Parathyroid adenoma (tissue), 2 donors: ENCODE measurements around the gene KLHL28.

Source experiments
- H2AFZ ChIP-seq: fragments of 300-600 bp; sonication (generic); one replicate; pipeline ENCODE4 v1.7.0; 2017; ENCODE audit warnings: antibody characterized with exemption, mild to moderate bottlenecking
- H3K27ac ChIP-seq: fragments of 300-600 bp; sonication (generic); one replicate; pipeline ENCODE4 v1.7.0; 2017
- H3K27me3 ChIP-seq: fragments of 300-600 bp; sonication (generic); one replicate; pipeline ENCODE4 v1.7.0; 2017; ENCODE audit warnings: low read length; ENCODE audit not compliant: control insufficient read depth, insufficient read depth
- H3K36me3 ChIP-seq: fragments of 300-600 bp; sonication (generic); one replicate; pipeline ENCODE4 v1.7.0; 2017; ENCODE audit warnings: low read length; ENCODE audit not compliant: control insufficient read depth, insufficient read depth
- H3K4me1 ChIP-seq: fragments of 300-600 bp; sonication (generic); one replicate; pipeline ENCODE4 v1.7.0; 2017; ENCODE audit warnings: control low read depth
- H3K4me2 ChIP-seq: fragments of 300-600 bp; sonication (generic); one replicate; pipeline ENCODE4 v1.7.0; 2017; ENCODE audit warnings: low read length
- H3K4me3 ChIP-seq: fragments of 300-600 bp; sonication (generic); one replicate; pipeline ENCODE4 v1.7.0; 2017; ENCODE audit warnings: low read depth, low read length
- H3K79me2 ChIP-seq: fragments of 300-600 bp; sonication (generic); one replicate; pipeline ENCODE4 v1.7.0; 2017; ENCODE audit warnings: control low read depth
- H3K9ac ChIP-seq: fragments of 300-600 bp; sonication (generic); one replicate; pipeline ENCODE4 v1.7.0; 2017; ENCODE audit warnings: mild to moderate bottlenecking
- H3K9me3 ChIP-seq: fragments of 300-600 bp; sonication (generic); one replicate; pipeline ENCODE4 v1.7.0; 2017; ENCODE audit warnings: low read length; ENCODE audit not compliant: control insufficient read depth
- TF ChIP-seq, protein P1 (sequence below): fragments of 300-600 bp; sonication (generic); IDR thresholded peaks from one replicate; pipeline ENCODE4 v1.7.0; 2017; ENCODE audit warnings: antibody characterized with exemption, mild to moderate bottlenecking
- donor health status: primary hyperparathyroidism.

Gene KLHL28

DNA sequence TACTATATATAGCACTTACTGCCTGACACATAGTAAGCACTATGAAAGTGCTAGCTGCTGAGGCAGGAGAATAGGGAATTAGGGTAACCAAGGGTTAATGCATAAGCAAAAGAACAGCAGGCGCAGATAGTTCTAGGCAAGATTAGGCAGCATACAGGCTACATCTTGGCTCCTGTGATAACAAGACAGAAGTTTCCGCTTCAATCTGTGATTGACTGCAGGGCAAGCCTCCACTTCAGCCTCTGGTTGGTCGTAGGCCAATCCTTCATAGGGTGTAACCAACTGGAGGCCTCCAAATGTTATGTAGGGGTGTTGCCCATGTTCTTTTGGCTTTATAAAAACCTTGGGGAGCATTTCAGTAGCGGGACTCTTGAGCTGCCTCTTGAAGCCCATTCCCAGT is 46.9 kb downstream of the KLHL28 start:
- Histone ChIP-seq H3K4me1 (no peaks in the 10 kb centered on the region), H3K9ac (no peak overlapping the region), H3K27ac (no peak overlapping the region), H3K27me3 (no peaks in the 10 kb centered on the region), H3K4me3 (no peak overlapping the region), H3K9me3 (no peaks in the 10 kb centered on the region), H3K4me2 (no peak overlapping the region), H2AFZ (peak overlapping the region; percentile 26), H3K79me2 (no peaks in the 10 kb centered on the region), H3K36me3 (no peaks in the 10 kb centered on the region)
- TF ChIP-seq, protein P1, sequence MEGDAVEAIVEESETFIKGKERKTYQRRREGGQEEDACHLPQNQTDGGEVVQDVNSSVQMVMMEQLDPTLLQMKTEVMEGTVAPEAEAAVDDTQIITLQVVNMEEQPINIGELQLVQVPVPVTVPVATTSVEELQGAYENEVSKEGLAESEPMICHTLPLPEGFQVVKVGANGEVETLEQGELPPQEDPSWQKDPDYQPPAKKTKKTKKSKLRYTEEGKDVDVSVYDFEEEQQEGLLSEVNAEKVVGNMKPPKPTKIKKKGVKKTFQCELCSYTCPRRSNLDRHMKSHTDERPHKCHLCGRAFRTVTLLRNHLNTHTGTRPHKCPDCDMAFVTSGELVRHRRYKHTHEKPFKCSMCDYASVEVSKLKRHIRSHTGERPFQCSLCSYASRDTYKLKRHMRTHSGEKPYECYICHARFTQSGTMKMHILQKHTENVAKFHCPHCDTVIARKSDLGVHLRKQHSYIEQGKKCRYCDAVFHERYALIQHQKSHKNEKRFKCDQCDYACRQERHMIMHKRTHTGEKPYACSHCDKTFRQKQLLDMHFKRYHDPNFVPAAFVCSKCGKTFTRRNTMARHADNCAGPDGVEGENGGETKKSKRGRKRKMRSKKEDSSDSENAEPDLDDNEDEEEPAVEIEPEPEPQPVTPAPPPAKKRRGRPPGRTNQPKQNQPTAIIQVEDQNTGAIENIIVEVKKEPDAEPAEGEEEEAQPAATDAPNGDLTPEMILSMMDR = no peak

DNA sequence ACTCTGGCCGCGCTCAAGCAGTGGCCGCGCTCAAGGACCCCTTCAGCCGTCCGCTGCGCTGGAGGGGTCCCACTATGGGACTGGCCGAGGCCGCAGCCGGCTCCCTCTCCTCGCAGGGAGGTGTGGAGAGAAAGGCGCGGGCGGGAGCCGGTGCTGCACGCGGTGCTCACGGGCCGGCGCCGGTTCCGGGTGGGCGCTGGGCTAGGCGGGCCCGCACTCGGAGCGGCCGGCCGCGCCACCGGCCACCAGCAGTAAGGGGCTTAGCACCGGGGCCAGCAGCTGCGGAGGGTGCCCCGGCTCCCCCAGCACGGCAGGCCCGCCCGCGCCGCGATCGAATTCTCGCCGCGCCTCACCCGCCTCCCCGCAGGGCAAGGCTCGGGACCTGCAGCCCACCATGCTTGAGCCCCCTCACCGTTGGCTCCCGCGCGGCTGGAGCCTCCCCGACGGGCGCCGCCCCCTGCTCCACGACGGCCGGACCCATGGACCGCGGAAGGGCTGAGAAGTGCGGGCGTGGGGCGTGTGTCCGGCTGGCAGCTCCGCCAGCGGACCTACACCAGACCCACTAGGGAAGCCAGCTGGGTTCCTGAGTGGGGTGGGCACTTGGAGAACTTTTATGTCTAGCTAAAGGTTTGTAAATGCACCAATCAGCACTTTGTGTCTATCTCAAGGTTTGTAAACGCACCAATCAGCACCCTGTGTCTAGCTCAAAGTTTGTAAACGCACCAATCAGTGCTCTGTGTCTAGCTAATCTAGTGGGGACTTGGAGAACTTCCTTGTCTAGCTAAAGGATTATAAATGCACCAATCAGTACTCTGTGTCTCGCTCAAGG is 49.5 kb downstream of the KLHL28 start:
- Histone ChIP-seq H3K9ac (no peak overlapping the region), H3K9me3 (no peaks in the 10 kb centered on the region), H3K4me2 (peak overlapping the region; percentile 44), H3K79me2 (no peaks in the 10 kb centered on the region), H3K27ac (no peak overlapping the region), H3K36me3 (no peaks in the 10 kb centered on the region), H3K27me3 (no peaks in the 10 kb centered on the region), H3K4me3 (peak overlapping the region; percentile 31), H3K4me1 (no peaks in the 10 kb centered on the region), H2AFZ (peak overlapping the region; percentile 73)
- TF ChIP-seq, protein P1 = no peak

DNA sequence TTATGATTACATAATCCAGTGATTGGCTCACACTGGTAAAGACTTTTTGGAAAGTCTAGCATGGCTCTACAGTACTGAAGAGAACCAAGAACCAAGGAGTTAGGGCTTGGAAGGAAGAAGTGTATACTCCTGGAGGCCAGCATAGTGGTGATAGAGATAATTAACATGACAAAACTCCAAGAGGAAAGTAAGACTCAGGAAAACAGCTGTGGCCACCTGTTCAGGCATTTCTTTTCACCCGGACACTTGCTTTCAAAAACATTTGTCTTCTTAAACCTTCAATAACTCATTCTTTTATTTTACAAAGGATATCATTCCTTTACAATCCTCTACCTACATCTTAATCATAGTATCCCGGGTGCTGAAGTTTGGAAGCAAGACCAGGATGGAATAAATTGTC is 50.9 kb downstream of the KLHL28 start:
- H3K9me3 ChIP-seq = no peaks in the 10 kb centered on the region
- TF ChIP-seq, protein P1 = no peak
- H3K27me3 ChIP-seq = no peaks in the 10 kb centered on the region
- H3K4me2 ChIP-seq = no peak overlapping the region
- no peaks in the 10 kb centered on the region for H3K4me1 ChIP-seq
- H3K36me3 ChIP-seq = no peaks in the 10 kb centered on the region
- no peak overlapping the region for H3K9ac ChIP-seq
- no peaks in the 10 kb centered on the region for H3K79me2 ChIP-seq
- H3K27ac ChIP-seq = no peak overlapping the region
- no peak overlapping the region for H2AFZ ChIP-seq
- no peak overlapping the region for H3K4me3 ChIP-seq

- Histone ChIP-seq H3K36me3 (no peaks in the 10 kb centered on the region), H3K79me2 (no peaks in the 10 kb centered on the region), H3K27ac (no peak overlapping the region), H3K4me1 (no peaks in the 10 kb centered on the region), H3K9me3 (no peaks in the 10 kb centered on the region), H3K27me3 (no peaks in the 10 kb centered on the region), H3K4me2 (no peak overlapping the region), H3K9ac (no peak overlapping the region), H3K4me3 (no peak overlapping the region), H2AFZ (no peak overlapping the region)
- TF ChIP-seq, protein P1 = no peak
These were observed 60.1 kb downstream of the KLHL28 start for GRCh38 chr14:44901696-44902095.

DNA sequence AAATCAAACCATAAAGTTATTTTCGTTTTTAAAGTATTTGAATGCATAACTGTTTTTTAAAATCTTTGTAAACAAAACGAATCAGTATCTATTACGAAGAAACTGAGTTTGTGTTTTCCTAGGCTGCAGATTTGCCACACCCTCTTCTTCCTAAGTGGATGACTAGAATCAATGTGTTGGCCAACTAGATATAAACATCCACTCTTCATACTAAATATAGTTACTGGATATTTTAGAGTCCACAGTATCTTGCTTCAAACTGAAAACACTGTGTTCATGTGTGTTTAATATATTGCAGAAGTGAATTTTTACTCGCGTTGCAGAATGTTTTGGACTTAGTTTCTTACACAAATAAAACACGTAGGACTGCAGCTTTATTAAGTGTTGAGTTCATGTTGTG is 63.2 kb downstream of the KLHL28 start:
- no peaks in the 10 kb centered on the region for H3K4me1 ChIP-seq
- TF ChIP-seq, protein P1 = no peak
- peak overlapping the region; percentile 75 for H3K4me2 ChIP-seq
- no peaks in the 10 kb centered on the region for H3K79me2 ChIP-seq
- peak overlapping the region; percentile 87 for H3K4me3 ChIP-seq
- no peaks in the 10 kb centered on the region for H3K36me3 ChIP-seq
- H2AFZ ChIP-seq = no peak overlapping the region
- H3K27ac ChIP-seq = no peak overlapping the region
- no peak overlapping the region for H3K9ac ChIP-seq
- H3K27me3 ChIP-seq = no peaks in the 10 kb centered on the region
- H3K9me3 ChIP-seq = no peaks in the 10 kb centered on the region
